GOT3 (cell line): Measurements from ENCODE around the gene CNDP1.
"Not testable (repeated sequence)": the region's sequence is repeated elsewhere in the genome, so short reads cannot be mapped to it uniquely, and the experiment has no call there.

Experiments used
- DNase-seq: peaks from one replicate; lab custom pipeline; 2025; ENCODE audit warnings: mixed read lengths; lab: John Stamatoyannopoulos, UW

The CNDP1 gene

GRCh38 chr18:74546007-74546406 lies 11.7 kb downstream of the CNDP1 start:
- DNase-seq, result no peak

- DNase-seq, result no peak
Measured at GRCh38 chr18:74546751-74547530, 12.6 kb downstream of the CNDP1 start.

GRCh38 chr18:74547860-74548259 lies 13.6 kb downstream of the CNDP1 start:
- DNase-seq, result no peak

GRCh38 chr18:74549591-74550104 lies 15.3 kb downstream of the CNDP1 start:
- DNase-seq, result no peak

GRCh38 chr18:74550886-74551285 lies 16.6 kb downstream of the CNDP1 start:
- DNase-seq, result no peak

GRCh38 chr18:74551452-74551851 lies 17.2 kb downstream of the CNDP1 start:
- no peak for DNase-seq

- no peak for DNase-seq
Measured at GRCh38 chr18:74551936-74552555, 17.7 kb downstream of the CNDP1 start.

- DNase-seq, result no peak
Measured at GRCh38 chr18:74556126-74556525, 21.8 kb downstream of the CNDP1 start.

GRCh38 chr18:74558096-74558495 lies 23.8 kb downstream of the CNDP1 start:
- no peak for DNase-seq

GRCh38 chr18:74562131-74562730 lies 27.9 kb downstream of the CNDP1 start:
- DNase-seq, result no peak

- no peak for DNase-seq
Measured at GRCh38 chr18:74562775-74563174, 28.5 kb downstream of the CNDP1 start.

GRCh38 chr18:74563999-74564398 lies 29.7 kb downstream of the CNDP1 start:
- no peak for DNase-seq

GRCh38 chr18:74565164-74565563 lies 30.9 kb downstream of the CNDP1 start:
- not testable (repeated sequence) for DNase-seq

GRCh38 chr18:74565993-74566392 lies 31.7 kb downstream of the CNDP1 start:
- not testable (repeated sequence) for DNase-seq

- no peak for DNase-seq
Measured at GRCh38 chr18:74567822-74568221, 33.5 kb downstream of the CNDP1 start.

GRCh38 chr18:74569401-74569800 lies 35.1 kb downstream of the CNDP1 start:
- no peak for DNase-seq

- DNase-seq, result no peak
Measured at GRCh38 chr18:74570266-74570665, 36.0 kb downstream of the CNDP1 start.

- DNase-seq, result no peak
Measured at GRCh38 chr18:74571895-74572680, 37.8 kb downstream of the CNDP1 start.

- DNase-seq, result no peak
Measured at GRCh38 chr18:74573053-74573452, 38.8 kb downstream of the CNDP1 start.

- DNase-seq, result no peak
Measured at GRCh38 chr18:74574916-74575315, 40.6 kb downstream of the CNDP1 start.

GRCh38 chr18:74577019-74577418 lies 42.7 kb downstream of the CNDP1 start:
- DNase-seq, result no peak

GRCh38 chr18:74579496-74580065 lies 45.3 kb downstream of the CNDP1 start:
- no peak for DNase-seq
